Panc1 (cell line): ENCODE data around the gene DNAJC4. TPM values are rescaled to one million over a fixed set of nuclear protein-coding genes. Genes with fewer than 3 reads are reported as not detected.
A peak's percentile ranks its signal among the peaks of the same experiment; 100 is the strongest.

Experiments
- ATAC-seq: fragments of 200-7000 bp; cut with Tn5 transposase; 2 replicates; pipeline ENCODE4 v1.9.1; 2020; ENCODE audit warnings: mild to moderate bottlenecking, moderate library complexity
- BruUV-seq: library from RNA; stranded (reverse); fragments of 400-500 nt; replicated peaks from 2 replicates; lab custom pipeline; 2021; lab: Mats Ljungman, UMichigan
- CTCF ChIA-PET: fragments of 300-600 bp; sonication (Branson Sonifier 250); formaldehyde crosslinking; loops from one replicate; lab custom pipeline; 2022; ENCODE audit warnings: antibody characterized with exemption; lab: Charles Lee
- POLR2A ChIA-PET: fragments of 300-600 bp; sonication (Branson Sonifier 250); formaldehyde crosslinking; loops from one replicate; lab custom pipeline; 2022; ENCODE audit warnings: antibody characterized with exemption; lab: Charles Lee
- DNase-seq: peaks from one replicate; pipeline ENCODE4 v3.0.0-alpha.2; 2010; ENCODE audit warnings: low read depth, low spot score
- H3K27ac ChIP-seq: 2 replicates; pipeline ENCODE4 v1.5.1; 2011; ENCODE audit warnings: mild to moderate bottlenecking, low read length, inconsistent platforms
- H3K27me3 ChIP-seq: fragments of 200-500 bp; sonication (Bioruptor generic); 2 replicates; pipeline ENCODE4 v1.6.0; 2014; ENCODE audit warnings: low read length, inconsistent platforms; ENCODE audit not compliant: control insufficient read depth, insufficient read depth
- H3K36me3 ChIP-seq: fragments of 200-500 bp; sonication (Bioruptor generic); 2 replicates; pipeline ENCODE4 v1.5.1; 2014; ENCODE audit warnings: inconsistent platforms, mild to moderate bottlenecking, low read length, moderate library complexity; ENCODE audit not compliant: control insufficient read depth, insufficient read depth
- H3K4me1 ChIP-seq: 2 replicates; pipeline ENCODE4 v1.5.1; 2011; ENCODE audit warnings: inconsistent platforms, mild to moderate bottlenecking, low read length, moderate library complexity; ENCODE audit not compliant: control insufficient read depth, insufficient read depth
- H3K4me3 ChIP-seq, 2 experiments: 2 replicates each; pipeline ENCODE4 v1.5.1; 2011 to 2012; ENCODE audit warnings: low read depth in 2 of 2, low read length in 2 of 2, mild to moderate bottlenecking in 2 of 2, inconsistent platforms in 1 of 2, moderate library complexity in 1 of 2
- H3K9me3 ChIP-seq: fragments of 200-500 bp; sonication (Bioruptor generic); 2 replicates; pipeline ENCODE4 v1.5.1; 2014; ENCODE audit warnings: low read depth, mild to moderate bottlenecking, inconsistent platforms, low read length, moderate library complexity; ENCODE audit not compliant: control insufficient read depth, insufficient read depth
- POLR2AphosphoS5 ChIP-seq: IDR thresholded peaks from 2 replicates; pipeline ENCODE4 v1.6.1; 2012; ENCODE audit warnings: mild to moderate bottlenecking, low read depth, low read length, moderate library complexity
- REST ChIP-seq, 2 experiments: IDR thresholded peaks; 2 replicates each; pipeline ENCODE4 v1.6.1; 2011 to 2012; ENCODE audit warnings: low read depth in 2 of 2, control low read depth in 1 of 2, low read length in 1 of 2, mild to moderate bottlenecking in 1 of 2, moderate library complexity in 1 of 2; ENCODE audit not compliant: insufficient read depth in 1 of 2
- SIN3A ChIP-seq: IDR thresholded peaks from 2 replicates; pipeline ENCODE4 v1.6.1; 2012; ENCODE audit warnings: low read depth, mild to moderate bottlenecking, low read length, moderate library complexity, borderline replicate concordance; ENCODE audit not compliant: insufficient read depth
- TCF7L2 ChIP-seq: IDR thresholded peaks from 2 replicates; pipeline ENCODE4 v1.6.1; 2011; ENCODE audit warnings: mild to moderate bottlenecking, low read depth, low read length, inconsistent platforms
- in situ Hi-C: cut with HindIII; loops from 2 replicates; pipeline ENCODE4 v1.10.0; 2016; ENCODE audit warnings: low sequenced_read_pairs, low pct_unique_long_range_greater_than_20kb
- intact Hi-C: fragments of 100-400 bp; cut with micrococcal nuclease; formaldehyde crosslinking; loops from one replicate; pipeline ENCODE4 v1.10.0; 2022; ENCODE audit not compliant: unreplicated experiment
- total RNA-seq: library from RNA; stranded (reverse); gene quantifications from one replicate; pipeline ENCODE4 v1.2.1, GENCODE V29; 2021; ENCODE audit not compliant: unreplicated experiment

Gene DNAJC4
- total RNA-seq, 1 experiment from 2014 or later, result 41.0 TPM

- ChIA-PET POLR2A (no interaction called here), CTCF (interaction anchor here (0.5 to 0.7 kb wide), 2 partner anchors 11 to 70 kb away, joined by 3 to 6 read pairs; no protein-coding TSS in a partner anchor)
These were observed 5.3 kb upstream of the DNAJC4 start for GRCh38 chr11:64224891-64225607.

GRCh38 chr11:64225608-64226506, 4.5 kb upstream of the DNAJC4 start, which contains the start of the genes NUDT22 and TRPT1:
Gene NUDT22, plus strand, starts transcription at chr11:64226274. Its CDS starts 379 bp downstream, at chr11:64226653.
Gene TRPT1, minus strand, starts transcription at chr11:64226186. Its CDS starts 326 bp downstream, at chr11:64225860.
- DNase-seq, result no peak
- H3K4me1 ChIP-seq, result peaks cover 18% of the 10 kb centered on the region
- TSS peak; percentile 64 for BruUV-seq
- POLR2A ChIA-PET, result interaction anchor here (0.6 kb wide), 1 partner anchor 64 kb away, joined by 5 read pairs; no protein-coding TSS in a partner anchor
- TF ChIP-seq REST (IDR thresholded peaks at IDR 0.05; ENCODE audit: insufficient read depth in 1 of 2, low read depth in 2 of 2, low read length in 1 of 2) (no peak), POLR2AphosphoS5 (peak; percentile 83), SIN3A (peak; percentile 88), TCF7L2 (no peak)
- H3K27me3 ChIP-seq, result no peaks in the 10 kb centered on the region
- H3K9me3 ChIP-seq, result no peaks in the 10 kb centered on the region
- peak; percentile 81 for ATAC-seq
- CTCF ChIA-PET, result interaction anchor here (0.7 kb wide), 1 partner anchor 11 kb away, joined by 3 read pairs; no protein-coding TSS in a partner anchor
- H3K4me3 ChIP-seq, result peak within 1 kb of the TSS; percentile 76 to 86
- in situ Hi-C loops, result no loop called here
- peak within 1 kb of the TSS; percentile 90 for H3K27ac ChIP-seq
- peaks cover 2% of the 10 kb centered on the region for H3K36me3 ChIP-seq
- intact Hi-C loops, result no loop called here

More at GRCh38 chr11:64224891-64225607, 5.3 kb upstream of the DNAJC4 start:
- Histone ChIP-seq H3K27ac (peak overlapping the region; percentile 90), H3K27me3 (no peaks in the 10 kb centered on the region), H3K4me1 (peaks cover 18% of the 10 kb centered on the region), H3K9me3 (no peaks in the 10 kb centered on the region), H3K36me3 (peaks cover 2% of the 10 kb centered on the region), H3K4me3 (peak overlapping the region; percentile 76 to 86)
- ATAC-seq (no peak), DNase-seq (no peak)
- no peak for TF ChIP-seq POLR2AphosphoS5
- TF ChIP-seq REST (IDR thresholded peaks at IDR 0.05; ENCODE audit: insufficient read depth in 1 of 2, low read depth in 2 of 2, low read length in 1 of 2), result no peak
- TF ChIP-seq SIN3A, result no peak
- in situ Hi-C loops (no loop called here), intact Hi-C loops (no loop called here)
- no TSS peak for BruUV-seq
